GM23248 (cell line): Measurements from ENCODE around the gene PRMT1.

Source experiments
- EZH2 ChIP-seq: fragments of 200-600 bp; sonication (generic); IDR thresholded peaks from 2 replicates; pipeline ENCODE4 v1.6.1; 2018; ENCODE audit warnings: antibody characterized with exemption, mild to moderate bottlenecking; ENCODE audit not compliant: insufficient read depth, poor library complexity, severe bottlenecking
- EZH2phosphoT487 ChIP-seq: fragments of 200-600 bp; sonication (generic); IDR thresholded peaks from 2 replicates; pipeline ENCODE4 v1.6.1; 2018; ENCODE audit warnings: antibody characterized with exemption, moderate library complexity, mild to moderate bottlenecking, low read depth; ENCODE audit not compliant: insufficient read depth

DNA sequence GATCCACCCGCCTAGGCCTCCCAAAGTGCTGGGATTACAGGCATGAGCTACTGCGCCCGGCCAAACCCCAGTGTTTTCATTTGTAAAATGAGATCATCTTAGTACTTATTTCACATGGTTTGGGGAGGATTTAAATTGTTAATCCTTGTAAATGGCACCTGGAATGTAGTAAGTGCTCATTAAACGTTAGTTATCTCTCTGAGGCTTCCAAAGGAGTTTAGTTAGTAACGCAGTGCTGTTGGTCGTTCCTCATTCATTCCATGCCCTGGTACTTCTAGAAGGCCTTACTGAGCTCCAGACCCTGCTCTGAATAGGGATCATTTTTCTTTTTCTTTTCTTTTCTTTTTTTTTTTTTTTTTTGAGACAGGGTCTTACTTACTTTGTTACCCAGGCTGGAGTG, 19.0 kb downstream of the PRMT1 start:
- TF ChIP-seq EZH2, result no peak
- TF ChIP-seq EZH2phosphoT487, result no peak
